BE2C (cell line): ENCODE measurements around the gene CPT1C.

Experiments
- DNase-seq: peaks from one replicate; pipeline ENCODE4 v3.0.0-alpha.2; 2020
- H3K27me3 ChIP-seq: fragments of 250-450 bp; sonication (Bioruptor Pico); 2 replicates; pipeline ENCODE4 v1.5.1; 2020; ENCODE audit warnings: mild to moderate bottlenecking
- H3K36me3 ChIP-seq: fragments of 250-450 bp; sonication (Bioruptor Pico); 2 replicates; pipeline ENCODE4 v1.5.1; 2020; ENCODE audit warnings: mild to moderate bottlenecking
- H3K4me1 ChIP-seq: fragments of 250-450 bp; sonication (Bioruptor Pico); 2 replicates; pipeline ENCODE4 v1.5.1; 2020
- H3K4me3 ChIP-seq: 2 replicates; pipeline ENCODE4 v1.5.1; 2011; ENCODE audit warnings: low read depth, low read length
- H3K9me3 ChIP-seq: fragments of 250-450 bp; sonication (Bioruptor Pico); 2 replicates; pipeline ENCODE4 v1.5.1; 2020
- CTCF ChIP-seq: IDR thresholded peaks from 2 replicates; pipeline ENCODE4 v1.5.1; 2012; ENCODE audit warnings: mild to moderate bottlenecking, low read depth, low read length

Gene CPT1C

GRCh38 chr19:49761625-49762311, 70.9 kb downstream of the CPT1C start:
- DNase-seq: no peak
- no peak overlapping the region for H3K4me3 ChIP-seq
- H3K9me3 ChIP-seq: no peaks in the 10 kb centered on the region
- no peaks in the 10 kb centered on the region for H3K27me3 ChIP-seq
- no peak for TF ChIP-seq CTCF
- no peaks in the 10 kb centered on the region for H3K36me3 ChIP-seq
- H3K4me1 ChIP-seq: no peaks in the 10 kb centered on the region

DNA sequence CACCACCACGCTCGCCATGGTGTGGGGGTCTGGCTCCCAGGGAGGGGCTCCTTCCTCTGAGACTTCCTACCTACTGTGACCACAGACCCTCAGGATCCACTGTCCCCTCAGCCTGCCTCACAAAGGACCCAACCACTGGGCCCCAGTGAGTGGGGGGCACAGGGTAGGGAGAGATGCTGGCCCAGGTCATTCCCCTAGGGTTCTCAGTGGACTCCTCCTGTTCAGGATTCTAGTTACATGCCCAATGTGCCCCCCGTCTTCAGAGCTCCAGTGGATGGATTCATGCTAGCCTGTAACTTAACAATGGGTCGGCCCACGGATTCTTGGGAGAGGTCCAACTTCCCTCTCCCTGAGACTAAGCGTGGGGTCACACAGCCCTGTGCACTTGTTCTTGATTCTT, 72.3 kb downstream of the CPT1C start, which contains the start of gene TSKS:
TSS of gene TSKS (minus strand) at position 77 of the 400 bp plus-strand sequence. CDS start at position 18, 59 bp downstream.
- Histone ChIP-seq H3K4me1 (0 out of 2 replicates have a peak, but pooled peaks cover 3% of the 10 kb centered on the region), H3K27me3 (no peaks in the 10 kb centered on the region), H3K9me3 (no peaks in the 10 kb centered on the region), H3K36me3 (no peaks in the 10 kb centered on the region), H3K4me3 (no peak within 1 kb of the TSS)
- no peak for DNase-seq
- no peak for TF ChIP-seq CTCF
